ENCODE measurements around the gene TAX1BP3.

GRCh38 chr17:3656353-3656752 is 12.0 kb downstream of the TAX1BP3 start:
- TF ChIP-seq, protein P1, sequence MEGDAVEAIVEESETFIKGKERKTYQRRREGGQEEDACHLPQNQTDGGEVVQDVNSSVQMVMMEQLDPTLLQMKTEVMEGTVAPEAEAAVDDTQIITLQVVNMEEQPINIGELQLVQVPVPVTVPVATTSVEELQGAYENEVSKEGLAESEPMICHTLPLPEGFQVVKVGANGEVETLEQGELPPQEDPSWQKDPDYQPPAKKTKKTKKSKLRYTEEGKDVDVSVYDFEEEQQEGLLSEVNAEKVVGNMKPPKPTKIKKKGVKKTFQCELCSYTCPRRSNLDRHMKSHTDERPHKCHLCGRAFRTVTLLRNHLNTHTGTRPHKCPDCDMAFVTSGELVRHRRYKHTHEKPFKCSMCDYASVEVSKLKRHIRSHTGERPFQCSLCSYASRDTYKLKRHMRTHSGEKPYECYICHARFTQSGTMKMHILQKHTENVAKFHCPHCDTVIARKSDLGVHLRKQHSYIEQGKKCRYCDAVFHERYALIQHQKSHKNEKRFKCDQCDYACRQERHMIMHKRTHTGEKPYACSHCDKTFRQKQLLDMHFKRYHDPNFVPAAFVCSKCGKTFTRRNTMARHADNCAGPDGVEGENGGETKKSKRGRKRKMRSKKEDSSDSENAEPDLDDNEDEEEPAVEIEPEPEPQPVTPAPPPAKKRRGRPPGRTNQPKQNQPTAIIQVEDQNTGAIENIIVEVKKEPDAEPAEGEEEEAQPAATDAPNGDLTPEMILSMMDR (conservative IDR thresholded peaks at IDR 0.05; ENCODE audit: low read depth in 2 of 2) = no peak
- TF ChIP-seq EZH2phosphoT487 (IDR thresholded peaks at IDR 0.05; ENCODE audit: unreplicated experiment) (no peak), REST (IDR thresholded peaks at IDR 0.05; ENCODE audit: unreplicated experiment) (no peak), EZH2 (IDR thresholded peaks at IDR 0.05; ENCODE audit: low read depth, unreplicated experiment) (no peak), JUNB (IDR thresholded peaks at IDR 0.05; ENCODE audit: unreplicated experiment) (no peak), POLR2AphosphoS5 (IDR thresholded peaks at IDR 0.05; ENCODE audit: low read depth) (no peak), CREB1 (CRISPR knock-in tag; IDR thresholded peaks at IDR 0.05; ENCODE audit: low read depth) (no peak), STAT1 (IDR thresholded peaks at IDR 0.05; ENCODE audit: unreplicated experiment) (no peak), ETS1 (IDR thresholded peaks at IDR 0.05) (no peak), NANOG (IDR thresholded peaks at IDR 0.05; ENCODE audit: borderline replicate concordance) (no peak)

Measured in GM23338 (cell line).